K562 (cell line): ENCODE data around the gene TRMT2A. TPM values are rescaled to one million over a fixed set of nuclear protein-coding genes. Genes with fewer than 3 reads are reported as not detected.

ENCODE experiments used
- CBFA2T2 ChIP-seq: fragments of 450-650 bp; conservative IDR thresholded peaks from 2 replicates; pipeline ENCODE4 v1.6.1; 2017; ENCODE audit warnings: mild to moderate bottlenecking
- GABPB1 ChIP-seq: sonication (generic); formaldehyde crosslinking; IDR thresholded peaks from 2 replicates; pipeline ENCODE4 v1.8.0; 2022; ENCODE audit warnings: mild to moderate bottlenecking, missing genetic modification reagents
- NEUROD1 ChIP-seq: fragments of 150-350 bp; IDR thresholded peaks from 2 replicates; pipeline ENCODE4 v1.6.1; 2014; ENCODE audit warnings: borderline replicate concordance, low read length, low read depth; ENCODE audit not compliant: partially characterized antibody
- POLR3G ChIP-seq: IDR thresholded peaks from 2 replicates; pipeline ENCODE4 v1.6.1; 2011; ENCODE audit not compliant: insufficient read length, insufficient replicate concordance; ENCODE audit errors: extremely low read depth
- TEAD1 ChIP-seq, 2 experiments: fragments of 450-650 bp in 1 of 2; sonication (generic) in 1 of 2; formaldehyde crosslinking; IDR thresholded peaks; 2 replicates each; pipeline versions ENCODE4 v1.4.0 to v1.8.0; 2020 to 2022; ENCODE audit warnings: mild to moderate bottlenecking in 2 of 2, missing genetic modification reagents in 1 of 2
- ZNF12 ChIP-seq: sonication (generic); formaldehyde crosslinking; IDR thresholded peaks from 2 replicates; pipeline ENCODE4 v1.4.0; 2020; ENCODE audit warnings: mild to moderate bottlenecking, missing genetic modification reagents
- ZNF41 ChIP-seq: fragments of 250-450 bp; sonication (Bioruptor Pico); conservative IDR thresholded peaks from 2 replicates; pipeline ENCODE4 v1.4.0; 2020; ENCODE audit warnings: mild to moderate bottlenecking
- polyA plus RNA-seq, 8 experiments: library from polyadenylated mRNA; depleted of rRNA in 4 of 8; stranded (reverse) in 5 of 8; unstranded in 3 of 8; fragments of >200 nt; fragmentation: Nextera tagmentation in 2 of 8; fragmentation: Illumina TruSeq in 1 of 8; extraction: Ambion mirVana in 2 of 8; extraction: Trizol in 1 of 8; gene quantifications; 2 replicates each; pipeline versions ENCODE4 v1.2.1 to v1.2.3, GENCODE V29; 2011 to 2014; ENCODE audit warnings: inconsistent platforms in 1 of 8, missing spikeins in 1 of 8
- total RNA-seq, 7 experiments: library from RNA; depleted of rRNA in 6 of 7; stranded (reverse); fragments of >200 nt in 6 of 7; fragmentation: Illumina TruSeq in 2 of 7; extraction: Trizol in 2 of 7; gene quantifications; 2 replicates each; pipeline versions ENCODE4 v1.2.1 to v1.2.3, GENCODE V29; 2011 to 2021; ENCODE audit warnings: low replicate concordance in 1 of 7
- TF ChIP-seq, protein P1 (sequence below): fragments of 200-600 bp; sonication (generic); IDR thresholded peaks from one replicate; pipeline ENCODE4 v1.6.1; 2012; ENCODE audit warnings: mild to moderate bottlenecking, low read depth, low read length, inconsistent platforms
- TF ChIP-seq, protein P2 (sequence below): fragments of 250-450 bp; sonication (Bioruptor Pico); IDR thresholded peaks from 2 replicates; pipeline ENCODE4 v1.5.0; 2020; ENCODE audit warnings: mild to moderate bottlenecking
- TF ChIP-seq, protein P3 (sequence below): fragments of 450-650 bp; IDR thresholded peaks from 2 replicates; pipeline ENCODE4 v1.6.1; 2017; ENCODE audit warnings: mild to moderate bottlenecking, moderate library complexity

The TRMT2A gene
- total and polyA plus RNA-seq, 9 of the 15 experiments (the other 6 are each of a cell fraction or from before 2014, with no cell fraction given) = 1.6 to 265 (median 140) TPM

DNA sequence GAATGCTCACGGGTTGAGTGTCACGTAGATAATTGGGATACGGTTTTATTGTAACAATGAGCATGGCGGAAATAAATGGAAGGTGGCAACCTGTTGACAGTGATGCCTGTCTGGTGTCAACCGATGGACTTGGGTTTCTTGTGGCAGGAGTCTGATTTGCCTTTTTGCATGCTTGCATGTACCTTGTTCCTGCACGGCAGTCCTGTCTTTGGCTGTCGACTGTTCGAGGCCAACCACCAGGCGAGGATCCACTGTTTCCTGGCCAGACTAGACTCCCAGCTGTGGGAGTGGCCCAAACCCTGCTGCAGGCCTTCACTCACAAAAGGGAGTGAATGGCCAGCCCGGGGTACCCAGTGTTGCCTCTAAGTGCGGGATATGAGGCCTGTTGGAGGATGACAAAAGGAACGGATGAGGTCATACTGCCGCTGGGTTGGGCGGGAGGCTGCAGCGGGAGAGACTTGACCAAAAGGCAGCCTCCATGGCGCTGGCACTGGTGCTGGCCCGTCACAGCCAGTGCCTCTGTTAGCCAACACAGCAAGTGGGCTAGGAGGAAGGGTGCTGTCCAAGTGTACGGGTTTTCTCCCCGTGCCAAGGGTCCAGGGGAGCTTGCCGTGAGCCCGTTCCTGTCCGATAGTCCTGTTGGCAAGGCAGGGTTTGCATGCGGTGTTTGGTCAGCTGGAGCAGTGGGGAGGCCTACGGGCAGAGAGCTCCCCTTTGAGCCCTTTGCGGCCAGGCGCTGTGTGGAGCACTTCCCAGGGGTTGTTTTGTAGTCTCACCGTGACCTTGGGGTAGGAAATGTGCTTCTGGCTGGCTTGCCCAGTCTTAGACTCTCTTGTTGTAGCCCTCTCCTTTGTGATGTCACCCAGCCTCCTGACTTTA is 36.0 kb downstream of the TRMT2A start (continued):
- TF ChIP-seq, protein P1, sequence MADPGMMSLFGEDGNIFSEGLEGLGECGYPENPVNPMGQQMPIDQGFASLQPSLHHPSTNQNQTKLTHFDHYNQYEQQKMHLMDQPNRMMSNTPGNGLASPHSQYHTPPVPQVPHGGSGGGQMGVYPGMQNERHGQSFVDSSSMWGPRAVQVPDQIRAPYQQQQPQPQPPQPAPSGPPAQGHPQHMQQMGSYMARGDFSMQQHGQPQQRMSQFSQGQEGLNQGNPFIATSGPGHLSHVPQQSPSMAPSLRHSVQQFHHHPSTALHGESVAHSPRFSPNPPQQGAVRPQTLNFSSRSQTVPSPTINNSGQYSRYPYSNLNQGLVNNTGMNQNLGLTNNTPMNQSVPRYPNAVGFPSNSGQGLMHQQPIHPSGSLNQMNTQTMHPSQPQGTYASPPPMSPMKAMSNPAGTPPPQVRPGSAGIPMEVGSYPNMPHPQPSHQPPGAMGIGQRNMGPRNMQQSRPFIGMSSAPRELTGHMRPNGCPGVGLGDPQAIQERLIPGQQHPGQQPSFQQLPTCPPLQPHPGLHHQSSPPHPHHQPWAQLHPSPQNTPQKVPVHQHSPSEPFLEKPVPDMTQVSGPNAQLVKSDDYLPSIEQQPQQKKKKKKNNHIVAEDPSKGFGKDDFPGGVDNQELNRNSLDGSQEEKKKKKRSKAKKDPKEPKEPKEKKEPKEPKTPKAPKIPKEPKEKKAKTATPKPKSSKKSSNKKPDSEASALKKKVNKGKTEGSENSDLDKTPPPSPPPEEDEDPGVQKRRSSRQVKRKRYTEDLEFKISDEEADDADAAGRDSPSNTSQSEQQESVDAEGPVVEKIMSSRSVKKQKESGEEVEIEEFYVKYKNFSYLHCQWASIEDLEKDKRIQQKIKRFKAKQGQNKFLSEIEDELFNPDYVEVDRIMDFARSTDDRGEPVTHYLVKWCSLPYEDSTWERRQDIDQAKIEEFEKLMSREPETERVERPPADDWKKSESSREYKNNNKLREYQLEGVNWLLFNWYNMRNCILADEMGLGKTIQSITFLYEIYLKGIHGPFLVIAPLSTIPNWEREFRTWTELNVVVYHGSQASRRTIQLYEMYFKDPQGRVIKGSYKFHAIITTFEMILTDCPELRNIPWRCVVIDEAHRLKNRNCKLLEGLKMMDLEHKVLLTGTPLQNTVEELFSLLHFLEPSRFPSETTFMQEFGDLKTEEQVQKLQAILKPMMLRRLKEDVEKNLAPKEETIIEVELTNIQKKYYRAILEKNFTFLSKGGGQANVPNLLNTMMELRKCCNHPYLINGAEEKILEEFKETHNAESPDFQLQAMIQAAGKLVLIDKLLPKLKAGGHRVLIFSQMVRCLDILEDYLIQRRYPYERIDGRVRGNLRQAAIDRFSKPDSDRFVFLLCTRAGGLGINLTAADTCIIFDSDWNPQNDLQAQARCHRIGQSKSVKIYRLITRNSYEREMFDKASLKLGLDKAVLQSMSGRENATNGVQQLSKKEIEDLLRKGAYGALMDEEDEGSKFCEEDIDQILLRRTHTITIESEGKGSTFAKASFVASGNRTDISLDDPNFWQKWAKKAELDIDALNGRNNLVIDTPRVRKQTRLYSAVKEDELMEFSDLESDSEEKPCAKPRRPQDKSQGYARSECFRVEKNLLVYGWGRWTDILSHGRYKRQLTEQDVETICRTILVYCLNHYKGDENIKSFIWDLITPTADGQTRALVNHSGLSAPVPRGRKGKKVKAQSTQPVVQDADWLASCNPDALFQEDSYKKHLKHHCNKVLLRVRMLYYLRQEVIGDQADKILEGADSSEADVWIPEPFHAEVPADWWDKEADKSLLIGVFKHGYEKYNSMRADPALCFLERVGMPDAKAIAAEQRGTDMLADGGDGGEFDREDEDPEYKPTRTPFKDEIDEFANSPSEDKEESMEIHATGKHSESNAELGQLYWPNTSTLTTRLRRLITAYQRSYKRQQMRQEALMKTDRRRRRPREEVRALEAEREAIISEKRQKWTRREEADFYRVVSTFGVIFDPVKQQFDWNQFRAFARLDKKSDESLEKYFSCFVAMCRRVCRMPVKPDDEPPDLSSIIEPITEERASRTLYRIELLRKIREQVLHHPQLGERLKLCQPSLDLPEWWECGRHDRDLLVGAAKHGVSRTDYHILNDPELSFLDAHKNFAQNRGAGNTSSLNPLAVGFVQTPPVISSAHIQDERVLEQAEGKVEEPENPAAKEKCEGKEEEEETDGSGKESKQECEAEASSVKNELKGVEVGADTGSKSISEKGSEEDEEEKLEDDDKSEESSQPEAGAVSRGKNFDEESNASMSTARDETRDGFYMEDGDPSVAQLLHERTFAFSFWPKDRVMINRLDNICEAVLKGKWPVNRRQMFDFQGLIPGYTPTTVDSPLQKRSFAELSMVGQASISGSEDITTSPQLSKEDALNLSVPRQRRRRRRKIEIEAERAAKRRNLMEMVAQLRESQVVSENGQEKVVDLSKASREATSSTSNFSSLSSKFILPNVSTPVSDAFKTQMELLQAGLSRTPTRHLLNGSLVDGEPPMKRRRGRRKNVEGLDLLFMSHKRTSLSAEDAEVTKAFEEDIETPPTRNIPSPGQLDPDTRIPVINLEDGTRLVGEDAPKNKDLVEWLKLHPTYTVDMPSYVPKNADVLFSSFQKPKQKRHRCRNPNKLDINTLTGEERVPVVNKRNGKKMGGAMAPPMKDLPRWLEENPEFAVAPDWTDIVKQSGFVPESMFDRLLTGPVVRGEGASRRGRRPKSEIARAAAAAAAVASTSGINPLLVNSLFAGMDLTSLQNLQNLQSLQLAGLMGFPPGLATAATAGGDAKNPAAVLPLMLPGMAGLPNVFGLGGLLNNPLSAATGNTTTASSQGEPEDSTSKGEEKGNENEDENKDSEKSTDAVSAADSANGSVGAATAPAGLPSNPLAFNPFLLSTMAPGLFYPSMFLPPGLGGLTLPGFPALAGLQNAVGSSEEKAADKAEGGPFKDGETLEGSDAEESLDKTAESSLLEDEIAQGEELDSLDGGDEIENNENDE = peak; percentile 62
- TF ChIP-seq GABPB1 (CRISPR knock-in tag) = no peak
- TF ChIP-seq, protein P2, sequence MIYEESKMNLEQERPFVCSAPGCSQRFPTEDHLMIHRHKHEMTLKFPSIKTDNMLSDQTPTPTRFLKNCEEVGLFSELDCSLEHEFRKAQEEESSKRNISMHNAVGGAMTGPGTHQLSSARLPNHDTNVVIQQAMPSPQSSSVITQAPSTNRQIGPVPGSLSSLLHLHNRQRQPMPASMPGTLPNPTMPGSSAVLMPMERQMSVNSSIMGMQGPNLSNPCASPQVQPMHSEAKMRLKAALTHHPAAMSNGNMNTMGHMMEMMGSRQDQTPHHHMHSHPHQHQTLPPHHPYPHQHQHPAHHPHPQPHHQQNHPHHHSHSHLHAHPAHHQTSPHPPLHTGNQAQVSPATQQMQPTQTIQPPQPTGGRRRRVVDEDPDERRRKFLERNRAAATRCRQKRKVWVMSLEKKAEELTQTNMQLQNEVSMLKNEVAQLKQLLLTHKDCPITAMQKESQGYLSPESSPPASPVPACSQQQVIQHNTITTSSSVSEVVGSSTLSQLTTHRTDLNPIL (CRISPR knock-in tag) = no peak
- no peak for TF ChIP-seq NEUROD1
- TF ChIP-seq TEAD1 (CRISPR knock-in tag; IDR thresholded peaks at IDR 0.05) = peak in 1 of 2 experiments; percentile 66; a peak in 2 of 4 replicates
- TF ChIP-seq ZNF41 = peak; percentile 70; the same call in 1 of the 2 replicates
- TF ChIP-seq ZNF12 (CRISPR knock-in tag) = no peak
- TF ChIP-seq, protein P3, sequence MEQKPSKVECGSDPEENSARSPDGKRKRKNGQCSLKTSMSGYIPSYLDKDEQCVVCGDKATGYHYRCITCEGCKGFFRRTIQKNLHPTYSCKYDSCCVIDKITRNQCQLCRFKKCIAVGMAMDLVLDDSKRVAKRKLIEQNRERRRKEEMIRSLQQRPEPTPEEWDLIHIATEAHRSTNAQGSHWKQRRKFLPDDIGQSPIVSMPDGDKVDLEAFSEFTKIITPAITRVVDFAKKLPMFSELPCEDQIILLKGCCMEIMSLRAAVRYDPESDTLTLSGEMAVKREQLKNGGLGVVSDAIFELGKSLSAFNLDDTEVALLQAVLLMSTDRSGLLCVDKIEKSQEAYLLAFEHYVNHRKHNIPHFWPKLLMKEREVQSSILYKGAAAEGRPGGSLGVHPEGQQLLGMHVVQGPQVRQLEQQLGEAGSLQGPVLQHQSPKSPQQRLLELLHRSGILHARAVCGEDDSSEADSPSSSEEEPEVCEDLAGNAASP = no peak
- no peak for TF ChIP-seq CBFA2T2
- no peak for TF ChIP-seq POLR3G
